ENCODE data around the gene NUP50. TPM values are rescaled to one million over a fixed set of nuclear protein-coding genes. Genes with fewer than 3 reads are reported as not detected.

Gene NUP50
- polyA plus RNA-seq, 1 experiment, result 13.9 TPM

GRCh38 chr22:45192701-45193187 is 29.0 kb downstream of the NUP50 start:
- no peak overlapping the region for H3K27ac ChIP-seq (ENCODE audit: low read depth, low read length)
- CTCF ChIA-PET, result no interaction called here
- POLR2A ChIA-PET, result interaction anchor here (1.1 kb wide), 1 partner anchor 20 kb away, joined by 5 read pairs; no protein-coding TSS in a partner anchor
- no peaks in the 10 kb centered on the region for H3K27me3 ChIP-seq (ENCODE audit: control insufficient read depth, insufficient read depth, low read length)
- no peaks in the 10 kb centered on the region; the same call in 1 of the 2 replicates for H3K9me3 ChIP-seq (ENCODE audit: control insufficient read depth, insufficient read depth, low read length)
- no peak for DNase-seq (ENCODE audit: low read depth, low spot score)
- TF ChIP-seq CTCF (IDR thresholded peaks at IDR 0.05; ENCODE audit: low read depth, low read length), result 0 out of 2 replicates have a peak, but pooled peaks have one; percentile 5
- H3K4me3 ChIP-seq (ENCODE audit: low read depth, low read length), result no peak overlapping the region

- Histone ChIP-seq H3K27ac (ENCODE audit: low read depth, low read length) (no peak overlapping the region), H3K9me3 (ENCODE audit: control insufficient read depth, insufficient read depth, low read length) (no peaks in the 10 kb centered on the region; the same call in 1 of the 2 replicates), H3K4me3 (ENCODE audit: low read depth, low read length) (no peak overlapping the region), H3K27me3 (ENCODE audit: control insufficient read depth, insufficient read depth, low read length) (no peaks in the 10 kb centered on the region)
- CTCF ChIA-PET, result no interaction called here
- no peak for DNase-seq (ENCODE audit: low read depth, low spot score)
- POLR2A ChIA-PET, result no interaction called here
- TF ChIP-seq CTCF (IDR thresholded peaks at IDR 0.05; ENCODE audit: low read depth, low read length), result no peak
Measured at GRCh38 chr22:45194686-45195085, 31.0 kb downstream of the NUP50 start.

- POLR2A ChIA-PET, result no interaction called here
- Histone ChIP-seq H3K27me3 (ENCODE audit: control insufficient read depth, insufficient read depth, low read length) (no peaks in the 10 kb centered on the region), H3K9me3 (ENCODE audit: control insufficient read depth, insufficient read depth, low read length) (no peaks in the 10 kb centered on the region; the same call in 1 of the 2 replicates), H3K27ac (ENCODE audit: low read depth, low read length) (no peak overlapping the region), H3K4me3 (ENCODE audit: low read depth, low read length) (no peak overlapping the region)
- no peak for DNase-seq (ENCODE audit: low read depth, low spot score)
- no peak for TF ChIP-seq CTCF (IDR thresholded peaks at IDR 0.05; ENCODE audit: low read depth, low read length)
- CTCF ChIA-PET, result no interaction called here
Measured at GRCh38 chr22:45195616-45196015, 31.9 kb downstream of the NUP50 start.

GRCh38 chr22:45196308-45196707 is 32.6 kb downstream of the NUP50 start:
- Histone ChIP-seq H3K27me3 (ENCODE audit: control insufficient read depth, insufficient read depth, low read length) (no peaks in the 10 kb centered on the region), H3K9me3 (ENCODE audit: control insufficient read depth, insufficient read depth, low read length) (no peaks in the 10 kb centered on the region; the same call in 1 of the 2 replicates), H3K4me3 (ENCODE audit: low read depth, low read length) (no peak overlapping the region), H3K27ac (ENCODE audit: low read depth, low read length) (no peak overlapping the region)
- ChIA-PET CTCF (no interaction called here), POLR2A (interaction anchor here (0.6 kb wide), 1 partner anchor 131 kb away, joined by 7 read pairs; no protein-coding TSS in a partner anchor)
- DNase-seq (ENCODE audit: low read depth, low spot score), result no peak
- no peak for TF ChIP-seq CTCF (IDR thresholded peaks at IDR 0.05; ENCODE audit: low read depth, low read length)

- POLR2A ChIA-PET, result interaction anchor here (0.6 kb wide), 1 partner anchor 130 kb away, joined by 7 read pairs; no protein-coding TSS in a partner anchor
- CTCF ChIA-PET, result no interaction called here
- Histone ChIP-seq H3K27ac (ENCODE audit: low read depth, low read length) (no peak overlapping the region), H3K4me3 (ENCODE audit: low read depth, low read length) (no peak overlapping the region), H3K9me3 (ENCODE audit: control insufficient read depth, insufficient read depth, low read length) (peaks cover 3% of the 10 kb centered on the region; the same call in 1 of the 2 replicates), H3K27me3 (ENCODE audit: control insufficient read depth, insufficient read depth, low read length) (no peaks in the 10 kb centered on the region)
- no peak for DNase-seq (ENCODE audit: low read depth, low spot score)
- TF ChIP-seq CTCF (IDR thresholded peaks at IDR 0.05; ENCODE audit: low read depth, low read length), result no peak
Measured at GRCh38 chr22:45196926-45197605, 33.3 kb downstream of the NUP50 start.
